Measurements from ENCODE around the gene TMTC4.
"Not testable (repeated sequence)": the region's sequence is repeated elsewhere in the genome, so short reads cannot be mapped to it uniquely, and the experiment has no call there.

Gene TMTC4

DNA sequence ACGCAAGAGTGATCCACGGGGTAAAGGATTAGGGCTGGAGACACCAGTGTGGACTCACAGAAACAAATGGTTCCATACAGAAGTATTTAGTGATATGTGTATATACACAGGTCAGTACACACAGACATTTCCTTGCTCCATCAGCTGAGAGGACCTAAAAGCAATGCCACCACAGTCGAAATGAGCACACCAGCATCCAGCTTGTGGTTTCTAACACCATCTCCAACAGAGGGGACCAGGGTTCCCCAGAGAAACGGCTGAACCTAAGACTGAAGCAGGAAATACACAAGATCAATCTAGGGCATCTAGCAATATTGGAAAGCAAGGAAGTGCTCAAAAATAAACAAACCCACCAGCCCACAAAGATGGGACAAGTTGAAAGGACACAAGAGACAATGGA lies 93.6 kb downstream of the TMTC4 start:
- DNase-seq: no peak

DNA sequence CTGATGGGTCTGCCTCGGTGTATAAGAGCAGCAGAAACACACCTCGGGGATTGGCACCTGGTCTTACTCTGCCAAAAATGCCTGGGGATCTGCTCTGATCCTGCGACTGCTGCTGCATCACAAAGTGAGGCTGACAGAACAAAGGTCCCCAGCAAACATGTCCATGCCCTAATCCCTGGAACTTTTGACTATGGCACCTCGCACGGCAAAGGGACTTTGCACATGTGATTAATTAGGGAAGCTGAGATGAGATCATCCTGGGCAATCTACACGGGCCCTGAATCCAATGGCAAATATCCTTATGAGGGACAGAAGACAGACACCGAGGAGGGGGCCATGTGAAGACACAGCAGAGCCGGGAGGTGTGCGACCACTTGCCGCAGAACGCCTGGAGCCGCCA lies 94.5 kb downstream of the TMTC4 start:
- DNase-seq: no peak

DNA sequence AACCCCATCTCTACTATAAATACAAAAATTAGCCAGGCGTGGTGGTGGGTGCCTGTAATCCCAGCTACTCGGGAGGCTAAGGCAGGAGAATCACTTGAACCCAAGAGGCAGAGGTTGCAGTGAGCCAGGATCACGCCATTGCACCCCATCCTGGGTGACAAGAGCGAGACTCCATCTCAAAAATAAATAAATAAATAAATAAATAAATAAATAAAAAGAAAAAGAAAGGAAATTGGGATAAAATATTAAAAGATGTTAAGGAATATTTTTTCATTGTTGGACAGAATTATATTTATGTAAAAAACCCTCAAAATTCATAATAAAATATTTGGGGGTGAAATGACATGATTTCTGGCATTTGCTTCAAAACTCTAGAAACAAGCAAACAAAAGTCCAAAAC lies 97.4 kb downstream of the TMTC4 start:
- not testable (repeated sequence) for DNase-seq

DNA sequence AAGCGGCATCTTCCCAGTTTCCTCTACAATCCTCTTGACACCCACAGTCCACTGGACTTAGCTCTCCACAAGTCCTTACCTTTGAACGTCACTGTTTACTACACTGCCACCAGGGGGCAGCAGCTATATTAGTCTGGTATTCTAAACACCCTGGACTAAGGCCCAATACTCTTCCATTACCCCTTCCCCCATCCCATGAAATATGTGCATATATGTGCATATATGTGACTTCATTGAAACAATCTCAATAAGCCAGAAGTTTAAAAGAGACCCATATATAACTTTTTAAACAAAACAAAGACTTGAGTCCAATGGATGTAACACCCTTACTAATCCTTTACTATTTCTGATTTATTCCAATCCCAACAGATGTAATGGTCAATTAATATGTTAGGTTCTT lies 101.5 kb downstream of the TMTC4 start:
- DNase-seq: peak; percentile 33

DNA sequence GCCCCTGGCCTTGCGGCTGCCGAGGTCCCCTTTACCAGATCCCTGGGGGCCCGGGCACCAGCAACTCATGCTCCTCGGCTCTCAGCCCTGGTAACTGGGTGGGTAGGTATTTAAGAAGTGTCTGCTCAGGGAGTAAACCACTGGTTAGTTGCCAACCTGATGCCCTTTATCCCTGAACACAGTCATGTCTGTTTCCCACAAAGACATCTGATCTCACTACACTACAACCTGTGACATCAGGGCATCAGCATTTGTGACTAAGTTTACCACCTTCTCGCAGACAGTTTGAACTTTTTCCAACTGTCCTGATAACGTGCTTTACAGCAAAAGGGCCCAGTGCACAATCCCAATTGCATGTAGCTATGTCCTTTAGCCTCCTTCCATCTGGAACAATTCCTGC lies 108.1 kb downstream of the TMTC4 start:
- DNase-seq: no peak

DNA sequence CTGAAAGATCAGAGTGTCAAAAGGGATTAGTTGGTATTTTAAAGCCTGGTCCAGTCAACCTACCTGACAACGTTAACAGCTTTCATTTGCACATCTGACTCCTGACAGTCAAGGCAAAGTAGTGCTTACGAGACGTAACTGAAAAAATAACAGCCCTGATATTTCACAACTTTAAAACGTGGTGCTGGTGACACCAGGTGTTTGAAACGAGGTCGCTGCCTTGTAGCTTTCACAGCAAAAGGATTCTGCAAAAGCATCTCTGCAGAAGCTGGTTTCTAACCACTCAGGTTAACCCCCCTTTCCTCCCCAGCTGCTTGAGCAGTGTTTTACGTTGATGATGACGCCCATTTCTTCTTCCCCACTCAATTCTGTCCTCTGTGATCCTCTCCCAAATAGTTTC lies 109.3 kb downstream of the TMTC4 start:
- DNase-seq: no peak

DNA sequence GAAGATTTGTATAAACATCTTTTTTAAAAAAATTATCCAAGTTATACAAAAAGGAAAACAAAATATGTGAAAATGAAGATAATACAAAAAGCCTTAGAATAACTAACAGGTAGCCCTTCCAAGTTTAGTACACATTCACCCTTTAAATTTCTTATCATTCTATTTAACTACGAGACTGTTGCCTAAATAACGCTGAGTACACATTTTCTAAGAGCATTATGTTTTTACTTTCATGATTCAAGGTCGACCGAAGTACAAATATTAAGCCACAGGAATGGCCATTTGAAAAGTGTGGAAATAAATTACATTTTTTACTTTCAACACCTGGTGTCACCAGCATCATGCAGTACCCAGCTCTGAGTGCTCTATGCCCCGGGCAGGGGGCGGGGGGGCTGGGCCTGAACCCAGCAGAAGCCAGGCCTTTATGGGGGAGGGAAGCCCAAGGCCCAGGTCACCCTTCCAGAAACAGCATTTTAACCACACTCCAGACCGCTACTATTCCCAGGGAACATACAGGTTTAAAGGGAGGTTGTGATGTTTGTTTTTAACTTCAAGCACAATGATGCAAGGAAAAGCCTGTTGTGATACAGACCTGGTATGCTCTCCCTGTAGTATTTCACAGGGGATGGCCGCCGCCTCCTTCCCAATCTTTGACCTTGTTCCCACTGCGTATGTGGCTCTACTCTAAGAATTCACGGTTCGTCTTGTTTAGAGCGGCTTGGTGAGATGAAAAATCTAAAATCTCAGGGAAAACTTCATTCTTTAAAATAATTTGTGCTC lies 110.0 kb downstream of the TMTC4 start:
- DNase-seq: no peak

DNA sequence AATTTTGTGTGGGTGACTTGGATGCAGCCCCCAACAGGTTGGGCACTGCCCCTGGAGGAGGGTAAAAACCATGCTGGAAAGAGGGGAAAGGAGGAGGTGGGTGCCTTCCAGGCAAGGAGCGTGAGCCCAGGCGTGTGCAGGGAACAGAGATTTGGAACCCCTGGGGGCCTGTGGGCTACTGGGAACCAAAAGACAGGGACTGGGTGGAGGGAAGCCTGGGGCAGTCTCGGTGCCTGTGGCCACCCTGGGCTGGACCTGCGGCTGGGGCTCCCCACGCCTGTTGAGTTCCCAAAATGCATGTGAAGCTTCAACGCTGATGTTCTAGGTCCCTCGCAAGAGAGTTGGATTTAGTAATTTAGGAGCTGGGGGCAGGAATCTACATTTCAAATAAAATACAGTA lies 110.8 kb downstream of the TMTC4 start:
- DNase-seq: no peak

DNA sequence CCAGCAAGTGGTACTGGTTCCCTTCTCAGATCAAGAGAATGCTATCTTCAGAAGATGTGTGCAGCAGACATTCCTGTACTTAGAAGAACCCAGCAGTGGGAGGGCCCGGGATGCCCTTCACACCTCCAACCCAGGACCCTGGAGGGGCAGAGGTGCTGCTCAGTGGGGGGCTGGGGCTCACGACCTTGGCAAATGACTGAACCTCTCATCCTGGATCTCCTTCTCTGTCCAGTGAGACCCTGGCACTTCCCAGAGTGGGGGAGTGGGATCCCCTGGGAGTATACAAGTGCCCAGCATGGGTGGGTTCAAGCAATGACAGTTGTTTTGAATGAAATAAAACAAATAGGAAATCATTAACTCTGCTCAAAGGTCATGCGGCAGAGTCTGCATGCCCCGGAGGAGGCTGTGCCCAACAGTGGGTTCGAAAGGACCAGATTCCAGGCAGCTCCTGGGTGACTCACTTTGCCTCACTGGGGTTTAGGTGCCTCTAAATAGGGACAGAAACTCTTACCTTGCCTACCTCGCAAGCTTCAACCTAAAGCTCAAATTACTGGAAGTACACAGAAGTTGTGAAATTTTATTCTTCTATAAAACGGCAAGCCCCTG lies 112.9 kb downstream of the TMTC4 start:
- no peak for DNase-seq

DNA sequence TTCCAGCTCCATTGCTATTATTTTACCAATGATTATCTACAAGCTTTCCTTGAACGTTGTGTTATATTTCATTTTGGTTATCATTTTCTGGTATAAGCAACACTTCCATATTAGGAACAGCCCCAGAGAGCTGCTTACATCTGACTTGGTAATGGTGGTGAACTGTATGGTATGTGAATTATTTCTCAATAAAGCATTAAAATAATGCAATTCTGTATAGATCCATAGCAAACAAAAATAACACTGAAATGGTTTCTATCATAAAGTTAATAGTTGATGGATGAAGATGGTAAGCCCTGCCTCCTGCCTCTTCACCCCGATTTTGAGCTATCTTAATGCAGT lies 113.5 kb downstream of the TMTC4 start:
- DNase-seq: no peak

DNA sequence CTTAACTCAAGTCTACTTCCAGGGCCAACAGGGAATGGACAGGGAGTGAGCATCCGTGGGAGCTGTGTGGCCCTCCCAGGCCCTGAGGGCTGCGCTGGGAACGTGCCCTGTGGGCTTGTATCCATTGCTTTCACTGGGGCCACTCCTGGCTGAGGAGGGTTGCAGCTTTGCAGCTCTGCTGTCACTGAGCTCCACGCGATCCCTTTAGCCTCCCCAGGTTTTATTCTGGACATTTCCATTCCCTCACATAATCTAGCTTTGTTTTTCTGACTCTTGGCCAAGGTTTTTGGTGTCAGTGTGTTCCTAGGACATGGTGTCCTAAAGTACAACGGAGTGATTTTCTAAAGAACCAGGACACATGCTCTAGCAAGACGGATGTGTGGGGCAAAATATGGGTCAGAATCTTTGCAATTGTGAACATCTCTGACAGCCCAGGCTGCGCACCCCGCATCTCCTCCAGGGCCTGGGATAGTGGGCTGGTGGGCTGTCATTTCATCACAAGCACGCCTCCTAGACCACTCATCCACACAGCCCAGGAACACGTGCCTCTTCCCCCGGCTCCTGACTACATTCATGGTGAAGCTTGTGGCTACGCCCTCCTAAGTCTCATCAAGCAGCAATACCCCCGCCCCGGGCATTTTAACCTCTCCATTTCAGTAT lies 114.0 kb downstream of the TMTC4 start:
- no peak for DNase-seq

DNA sequence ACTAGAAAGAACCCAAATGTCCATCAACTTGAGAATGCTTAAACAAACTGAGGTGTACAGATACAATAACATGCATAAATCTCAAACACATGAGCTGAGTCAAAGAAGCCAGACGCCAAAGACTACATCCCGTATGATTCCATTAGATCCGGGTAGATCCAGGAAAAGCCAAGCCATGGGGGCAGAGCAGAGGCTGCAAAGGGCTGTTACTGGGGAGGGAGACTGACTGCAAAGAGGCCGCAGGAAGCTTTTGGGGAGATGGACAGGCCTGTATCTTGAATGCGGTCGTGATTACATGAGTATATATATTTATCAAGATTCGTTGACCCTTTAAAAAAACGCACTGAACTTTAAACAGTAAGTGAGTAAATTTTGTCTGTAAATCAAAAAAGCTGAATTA lies 114.7 kb downstream of the TMTC4 start:
- no peak for DNase-seq

All from NCI-H2029 (cell line).